B cell (primary cell): ENCODE data around the gene TANC1.

ENCODE experiments used
- EZH2 ChIP-seq: IDR thresholded peaks from 2 replicates; pipeline ENCODE4 v1.6.1; 2012; ENCODE audit warnings: borderline replicate concordance, low read depth, mild to moderate bottlenecking, moderate library complexity, low read length; ENCODE audit not compliant: insufficient read depth, poor library complexity, severe bottlenecking
- TF ChIP-seq, protein P1 (sequence below): fragments of 200-600 bp; IDR thresholded peaks from one replicate; pipeline ENCODE4 v1.8.0; 2022; ENCODE audit warnings: antibody characterized with exemption, mild to moderate bottlenecking

DNA sequence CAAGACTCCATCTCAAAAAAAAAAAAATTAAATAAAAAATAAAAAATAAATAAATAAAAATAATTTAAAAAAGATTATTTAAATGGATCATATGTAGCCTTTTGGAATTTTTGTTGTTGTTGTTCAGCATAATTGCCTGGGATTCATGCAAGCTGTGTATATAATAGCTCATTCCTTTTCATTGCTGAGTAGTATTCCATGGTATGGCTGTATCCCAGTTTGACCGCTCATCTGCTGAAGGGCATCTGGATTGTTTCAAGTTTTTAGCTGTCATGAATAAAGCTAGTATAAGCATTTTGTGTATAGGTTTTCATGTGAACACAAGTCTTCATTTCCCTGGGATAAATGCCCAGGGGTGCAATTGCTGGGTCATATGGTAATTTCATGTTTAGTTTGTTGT, 6.4 kb upstream of the TANC1 start:
- no peak for TF ChIP-seq EZH2
- TF ChIP-seq, protein P1, sequence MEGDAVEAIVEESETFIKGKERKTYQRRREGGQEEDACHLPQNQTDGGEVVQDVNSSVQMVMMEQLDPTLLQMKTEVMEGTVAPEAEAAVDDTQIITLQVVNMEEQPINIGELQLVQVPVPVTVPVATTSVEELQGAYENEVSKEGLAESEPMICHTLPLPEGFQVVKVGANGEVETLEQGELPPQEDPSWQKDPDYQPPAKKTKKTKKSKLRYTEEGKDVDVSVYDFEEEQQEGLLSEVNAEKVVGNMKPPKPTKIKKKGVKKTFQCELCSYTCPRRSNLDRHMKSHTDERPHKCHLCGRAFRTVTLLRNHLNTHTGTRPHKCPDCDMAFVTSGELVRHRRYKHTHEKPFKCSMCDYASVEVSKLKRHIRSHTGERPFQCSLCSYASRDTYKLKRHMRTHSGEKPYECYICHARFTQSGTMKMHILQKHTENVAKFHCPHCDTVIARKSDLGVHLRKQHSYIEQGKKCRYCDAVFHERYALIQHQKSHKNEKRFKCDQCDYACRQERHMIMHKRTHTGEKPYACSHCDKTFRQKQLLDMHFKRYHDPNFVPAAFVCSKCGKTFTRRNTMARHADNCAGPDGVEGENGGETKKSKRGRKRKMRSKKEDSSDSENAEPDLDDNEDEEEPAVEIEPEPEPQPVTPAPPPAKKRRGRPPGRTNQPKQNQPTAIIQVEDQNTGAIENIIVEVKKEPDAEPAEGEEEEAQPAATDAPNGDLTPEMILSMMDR, result no peak
